GM12874 (cell line): ENCODE measurements around the gene OSBPL2.

ENCODE experiments used
- TF ChIP-seq, protein P1 (sequence below): IDR thresholded peaks from 2 replicates; pipeline ENCODE4 v1.5.1; 2011; ENCODE audit warnings: low read depth, mild to moderate bottlenecking, control low read depth, low read length, moderate library complexity; ENCODE audit not compliant: insufficient read depth

OSBPL2 gene

DNA sequence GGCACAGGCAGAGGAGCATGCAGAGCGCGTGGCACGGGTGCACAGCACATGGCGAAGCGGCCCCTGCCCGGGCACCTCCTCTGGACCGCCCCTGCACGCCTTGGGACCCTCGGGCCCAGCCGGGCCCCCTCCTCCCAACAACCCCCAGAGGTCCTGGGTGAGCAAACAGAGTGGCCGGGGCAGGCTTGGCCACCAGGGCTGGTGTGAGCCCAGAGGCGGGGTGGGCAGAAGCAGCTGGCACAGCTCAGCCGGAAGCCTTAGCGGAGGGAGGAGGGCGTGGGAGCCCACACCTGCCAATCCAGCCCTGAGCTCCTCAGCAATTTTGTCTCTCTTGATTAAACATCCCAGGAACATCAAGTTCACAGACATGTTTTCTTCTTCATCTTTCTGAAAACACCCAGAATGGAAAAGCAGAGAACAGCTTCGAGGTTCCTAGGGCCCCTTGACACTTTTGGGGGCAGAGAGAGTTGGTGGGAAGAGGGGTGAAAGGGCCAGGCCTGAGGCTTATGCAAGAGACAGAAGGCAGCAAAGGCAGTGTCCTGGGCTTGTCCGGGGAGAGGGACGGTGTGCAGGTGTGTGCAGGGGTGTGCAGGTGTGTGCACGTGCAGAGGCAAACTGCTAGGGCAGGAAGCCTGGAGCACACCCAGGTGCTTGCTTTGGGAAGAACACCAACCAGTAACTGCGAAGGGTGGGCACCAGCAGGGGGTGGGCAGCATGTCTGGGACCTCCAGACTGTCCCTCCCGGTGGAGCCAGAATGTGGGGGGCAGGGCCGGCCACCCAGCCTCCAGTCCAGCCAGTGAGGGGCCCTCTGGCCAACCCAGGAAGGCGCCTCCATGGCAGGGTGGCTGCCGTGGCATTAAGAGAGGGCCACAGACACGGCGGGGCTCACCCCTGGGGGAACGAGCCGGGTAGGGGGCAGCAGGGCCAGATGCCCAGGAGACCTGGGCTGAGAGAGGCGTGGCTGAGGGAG lies 23.0 kb upstream of the OSBPL2 start:
- TF ChIP-seq, protein P1, sequence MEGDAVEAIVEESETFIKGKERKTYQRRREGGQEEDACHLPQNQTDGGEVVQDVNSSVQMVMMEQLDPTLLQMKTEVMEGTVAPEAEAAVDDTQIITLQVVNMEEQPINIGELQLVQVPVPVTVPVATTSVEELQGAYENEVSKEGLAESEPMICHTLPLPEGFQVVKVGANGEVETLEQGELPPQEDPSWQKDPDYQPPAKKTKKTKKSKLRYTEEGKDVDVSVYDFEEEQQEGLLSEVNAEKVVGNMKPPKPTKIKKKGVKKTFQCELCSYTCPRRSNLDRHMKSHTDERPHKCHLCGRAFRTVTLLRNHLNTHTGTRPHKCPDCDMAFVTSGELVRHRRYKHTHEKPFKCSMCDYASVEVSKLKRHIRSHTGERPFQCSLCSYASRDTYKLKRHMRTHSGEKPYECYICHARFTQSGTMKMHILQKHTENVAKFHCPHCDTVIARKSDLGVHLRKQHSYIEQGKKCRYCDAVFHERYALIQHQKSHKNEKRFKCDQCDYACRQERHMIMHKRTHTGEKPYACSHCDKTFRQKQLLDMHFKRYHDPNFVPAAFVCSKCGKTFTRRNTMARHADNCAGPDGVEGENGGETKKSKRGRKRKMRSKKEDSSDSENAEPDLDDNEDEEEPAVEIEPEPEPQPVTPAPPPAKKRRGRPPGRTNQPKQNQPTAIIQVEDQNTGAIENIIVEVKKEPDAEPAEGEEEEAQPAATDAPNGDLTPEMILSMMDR = no peak

DNA sequence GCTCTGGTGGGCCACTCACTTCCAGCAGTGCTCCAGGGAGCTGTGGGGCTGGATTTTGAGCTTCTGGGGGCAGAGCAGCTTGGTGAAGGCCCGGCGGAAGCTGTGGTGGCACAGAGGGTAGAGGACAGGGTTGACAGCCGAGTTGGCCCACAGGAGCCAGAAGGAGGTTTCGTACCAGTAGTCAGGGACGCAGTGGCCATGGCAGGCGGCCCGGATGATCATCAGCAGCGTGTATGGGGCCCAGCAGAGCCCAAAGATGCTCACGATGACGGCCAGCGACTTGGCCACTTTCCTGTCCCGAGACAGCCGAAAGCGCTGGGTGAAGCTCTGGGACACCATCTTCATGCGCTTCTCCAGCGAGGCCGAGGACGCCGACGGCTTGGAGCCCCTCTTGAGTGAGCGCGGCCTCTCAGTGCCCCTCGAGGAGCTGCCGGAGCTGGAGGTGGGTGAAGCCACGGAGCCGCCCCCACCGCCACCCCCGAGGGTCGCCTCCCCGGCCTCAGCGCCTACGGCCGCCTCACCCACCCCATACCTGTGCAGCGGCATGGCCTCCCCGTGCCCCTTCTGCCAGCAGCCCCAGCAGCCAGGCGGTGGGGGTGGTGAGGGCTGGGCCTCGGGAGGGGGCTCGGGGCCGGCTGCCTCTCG lies 22.2 kb upstream of the OSBPL2 start:
- TF ChIP-seq, protein P1 = no peak

DNA sequence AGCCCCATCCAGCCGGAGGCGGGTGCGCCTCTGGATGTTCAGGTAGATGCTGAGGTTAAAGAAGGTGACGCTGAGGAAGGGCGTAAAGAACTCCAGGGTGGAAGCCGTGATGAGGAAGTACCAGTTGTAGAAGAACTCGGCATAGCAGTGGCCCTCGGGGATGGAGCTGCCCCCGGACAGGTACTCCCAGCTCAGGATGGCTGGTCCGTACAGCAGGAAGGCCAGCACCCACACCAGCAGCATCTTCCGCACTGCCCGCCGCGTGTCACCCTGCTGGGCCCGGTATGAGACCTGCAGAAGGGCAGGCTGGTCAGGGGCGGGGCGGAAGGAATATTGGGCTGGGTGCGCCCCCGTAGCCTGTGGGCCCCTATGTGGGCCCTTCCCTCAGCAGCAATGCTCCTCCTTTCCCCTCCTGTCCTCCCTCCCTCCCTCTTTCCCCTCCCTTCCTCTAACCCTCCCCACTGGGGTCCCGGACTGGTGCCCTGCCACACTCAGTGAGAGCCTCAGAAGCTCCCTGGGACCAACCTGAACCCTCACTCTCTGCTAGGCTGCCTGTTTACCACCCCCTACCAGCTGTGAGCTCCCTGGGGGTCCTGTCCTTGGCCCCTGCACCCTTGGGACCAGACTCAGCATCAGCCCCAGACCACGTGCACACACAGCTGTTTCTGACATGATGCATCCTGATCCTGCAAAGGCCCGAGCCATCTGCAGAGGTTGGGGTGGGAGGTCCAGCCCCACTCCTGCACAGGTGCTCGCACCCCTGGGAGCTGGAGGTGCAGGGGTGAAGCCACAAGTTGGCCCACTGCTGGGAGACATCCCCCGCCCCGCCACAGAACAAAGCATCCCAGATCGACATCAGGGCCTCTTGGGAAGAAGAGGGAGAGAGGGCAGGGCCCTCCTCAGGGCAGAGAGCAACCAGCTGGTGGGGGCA lies 21.4 kb upstream of the OSBPL2 start:
- TF ChIP-seq, protein P1 = no peak

DNA sequence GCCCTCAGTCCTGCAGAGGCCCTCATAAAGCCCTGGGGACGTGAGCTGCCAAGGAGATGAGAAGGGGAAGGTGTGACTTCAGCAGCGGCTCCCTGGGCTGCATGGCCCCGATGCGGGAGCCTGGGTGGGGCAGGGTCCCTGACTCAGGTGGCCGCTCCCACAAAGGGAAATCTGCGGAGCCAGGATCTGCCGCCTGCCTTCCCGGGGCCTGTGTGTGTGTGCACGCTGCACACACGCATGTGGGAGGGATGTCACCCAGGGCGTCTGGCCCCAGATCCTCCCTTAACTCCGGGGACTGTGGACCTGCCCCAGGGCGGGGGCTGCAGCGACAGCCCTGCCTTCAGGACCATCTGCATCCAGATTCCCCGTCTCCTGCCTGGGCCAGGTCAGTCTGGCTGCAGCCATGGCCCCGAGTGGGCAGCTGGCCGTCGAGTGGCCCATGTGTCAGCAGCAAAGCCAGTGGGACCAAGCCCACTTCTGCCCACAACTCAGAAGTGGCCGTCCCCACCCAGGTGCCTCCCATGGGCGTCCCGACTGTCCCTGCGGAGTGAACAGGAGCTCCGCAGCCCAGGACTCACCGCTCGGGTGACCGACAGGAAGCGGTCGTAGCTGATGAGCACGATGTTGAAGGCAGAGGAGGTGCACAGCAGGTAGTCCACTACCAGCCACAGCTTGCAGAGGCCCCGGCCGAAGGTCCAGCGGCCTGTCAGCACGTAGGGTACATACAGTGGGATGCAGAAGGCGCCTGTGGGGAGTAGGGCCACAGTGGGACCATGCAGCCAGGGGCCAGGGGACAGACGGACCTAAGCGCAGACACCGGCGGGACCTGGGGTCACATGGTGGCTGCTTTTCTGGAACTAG lies 20.2 kb upstream of the OSBPL2 start:
- TF ChIP-seq, protein P1 = no peak

DNA sequence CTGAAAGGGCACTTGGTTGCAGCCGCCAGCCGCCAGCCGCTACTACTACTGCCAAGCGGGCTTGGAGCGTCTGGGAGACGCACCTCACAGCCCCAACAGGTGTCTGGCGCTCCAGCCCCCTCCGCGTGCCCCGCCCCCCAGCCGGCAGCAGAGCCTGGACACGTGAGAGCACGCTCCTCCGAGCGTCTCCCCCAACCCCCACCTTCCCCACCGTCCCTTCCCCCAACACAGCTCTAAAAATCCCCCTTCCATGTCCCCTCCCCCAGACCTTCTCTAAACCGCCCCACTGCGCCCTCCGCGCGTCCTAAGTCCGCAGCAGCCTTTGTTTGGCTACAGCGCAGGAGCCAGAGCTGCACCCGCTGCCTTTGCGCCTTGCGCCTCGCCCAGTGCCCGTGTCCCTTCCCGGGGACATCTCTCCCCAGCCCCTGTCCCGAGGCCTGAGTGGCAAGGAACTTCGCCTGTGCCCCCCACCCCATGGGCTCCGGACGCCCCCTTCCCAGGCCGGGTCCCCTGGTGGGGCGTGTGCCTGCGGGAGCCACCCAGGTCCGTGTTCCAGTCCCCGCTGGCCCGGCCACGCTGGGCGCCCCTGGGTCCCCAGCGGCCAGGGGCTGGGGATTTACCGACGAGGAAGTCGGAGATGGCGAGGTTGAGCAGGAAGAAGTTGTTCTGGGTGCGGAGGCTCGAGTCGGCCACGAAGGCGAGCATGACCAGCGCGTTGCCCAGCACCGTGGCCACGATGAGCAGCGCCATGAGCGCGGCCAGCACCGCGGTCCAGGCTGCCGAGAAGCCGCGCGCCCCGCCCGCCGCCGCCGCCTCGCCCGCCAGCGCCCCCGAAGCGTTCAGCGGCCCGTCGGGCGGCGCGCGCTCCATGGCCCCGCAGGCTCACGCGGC lies 19.0 kb upstream of the OSBPL2 start:
- TF ChIP-seq, protein P1 = no peak

DNA sequence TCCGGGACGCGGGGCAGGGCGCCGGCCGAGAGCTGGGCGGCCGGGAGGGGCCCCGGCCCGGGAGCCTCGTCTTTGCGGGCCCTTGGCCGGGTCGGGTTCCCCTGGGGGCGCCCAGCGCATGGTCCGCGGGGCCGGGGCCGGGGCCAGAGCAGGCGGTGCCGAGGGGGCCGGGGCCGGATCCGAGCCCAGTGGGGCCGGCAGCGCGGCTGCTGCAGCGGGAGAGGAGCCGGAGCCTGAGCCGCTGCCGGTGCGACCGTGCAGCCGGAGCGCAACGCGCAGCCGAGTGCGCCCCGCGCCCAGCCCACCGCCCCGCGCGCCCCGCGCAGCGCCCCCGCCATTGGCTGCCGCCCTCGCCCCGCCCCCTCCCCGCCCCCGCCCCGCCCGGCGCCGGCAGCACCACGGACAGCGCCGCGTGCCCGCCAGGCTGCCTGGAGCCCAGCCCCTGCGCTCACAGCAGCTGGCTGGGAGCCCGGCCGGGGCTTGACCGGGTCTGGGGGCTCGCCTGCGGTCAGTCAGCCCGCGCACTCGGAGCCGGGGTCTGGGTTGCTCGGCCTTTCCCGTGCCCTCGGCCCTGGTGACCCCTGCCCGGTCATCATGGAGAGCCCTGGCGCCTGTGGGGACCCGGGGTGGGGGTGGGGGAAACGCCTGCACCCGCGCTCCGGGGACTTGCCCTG lies 18.2 kb upstream of the OSBPL2 start, which contains the start of gene HRH3:
Gene HRH3 (minus strand): TSS at position 287 of the 674 bp plus-strand sequence. CDS start 308 bp downstream, outside the sequence.
- TF ChIP-seq, protein P1 = no peak
